GM12865 (cell line): ENCODE measurements around the gene TECRL.

Source experiments
- DNase-seq: peaks from one replicate; pipeline ENCODE4 v3.0.0; 2010; ENCODE audit warnings: low read depth
- H3K4me3 ChIP-seq: 2 replicates; pipeline ENCODE4 v1.5.1; 2011; ENCODE audit warnings: mild to moderate bottlenecking, low read depth, low read length, control low read depth
- CTCF ChIP-seq: IDR thresholded peaks from 2 replicates; pipeline ENCODE4 v1.5.1; 2011; ENCODE audit warnings: low read length, control low read depth, low read depth, inconsistent platforms; ENCODE audit not compliant: insufficient read depth; ENCODE audit errors: missing control alignments

Gene TECRL

GRCh38 chr4:64330143-64330542 lies 79.1 kb downstream of the TECRL start:
- TF ChIP-seq CTCF, result no peak
- H3K4me3 ChIP-seq, result no peak overlapping the region
- DNase-seq, result no peak

GRCh38 chr4:64327237-64327636 lies 82.0 kb downstream of the TECRL start:
- no peak for DNase-seq
- TF ChIP-seq CTCF, result no peak
- no peak overlapping the region for H3K4me3 ChIP-seq

- DNase-seq, result no peak
- no peak overlapping the region for H3K4me3 ChIP-seq
- TF ChIP-seq CTCF, result no peak
Measured at GRCh38 chr4:64326507-64326906, 82.7 kb downstream of the TECRL start.

GRCh38 chr4:64306255-64306565 lies 103.0 kb downstream of the TECRL start:
- no peak for TF ChIP-seq CTCF
- no peak for DNase-seq
- no peak overlapping the region for H3K4me3 ChIP-seq

- TF ChIP-seq CTCF, result no peak
- DNase-seq, result peak; percentile 4
Measured at GRCh38 chr4:64305565-64306254, 103.5 kb downstream of the TECRL start.

GRCh38 chr4:64272432-64272831 lies 136.8 kb downstream of the TECRL start:
- peak; percentile 1 for DNase-seq
- no peak for TF ChIP-seq CTCF
- no peak overlapping the region for H3K4me3 ChIP-seq

More at GRCh38 chr4:64305565-64306254, 103.5 kb downstream of the TECRL start:
- H3K4me3 ChIP-seq, result no peak overlapping the region

- no peak overlapping the region for H3K4me3 ChIP-seq
- DNase-seq, result peak; percentile 3
- no peak for TF ChIP-seq CTCF
Measured at GRCh38 chr4:64271601-64272081, 137.6 kb downstream of the TECRL start.
